GM23338 (cell line): ENCODE data around the gene PDLIM5.

Experiments used
- CREB1 ChIP-seq: fragments of 250-450 bp; sonication (Bioruptor Pico); IDR thresholded peaks from 2 replicates; pipeline ENCODE4 v1.5.0; 2020; ENCODE audit warnings: low read depth, mild to moderate bottlenecking, moderate library complexity
- EZH2 ChIP-seq: fragments of 200-600 bp; sonication (generic); IDR thresholded peaks from one replicate; pipeline ENCODE4 v1.8.0; 2017; ENCODE audit warnings: antibody characterized with exemption, mild to moderate bottlenecking, low read depth; ENCODE audit not compliant: unreplicated experiment
- EZH2phosphoT487 ChIP-seq: fragments of 200-600 bp; sonication (generic); IDR thresholded peaks from one replicate; pipeline ENCODE4 v1.8.1; 2018; ENCODE audit warnings: antibody characterized with exemption; ENCODE audit not compliant: unreplicated experiment
- POLR2AphosphoS5 ChIP-seq: IDR thresholded peaks from 2 replicates; pipeline ENCODE4 v1.6.1; 2016; ENCODE audit warnings: antibody characterized with exemption, low read depth
- REST ChIP-seq: IDR thresholded peaks from one replicate; pipeline ENCODE4 v1.6.1; 2018; ENCODE audit warnings: antibody characterized with exemption; ENCODE audit not compliant: unreplicated experiment
- ZNF114 ChIP-seq: fragments of 250-450 bp; sonication (Bioruptor Pico); IDR thresholded peaks from 2 replicates; pipeline ENCODE4 v1.5.0; 2020; ENCODE audit warnings: mild to moderate bottlenecking, moderate library complexity
- TF ChIP-seq, protein P1 (sequence below), 2 experiments: fragments of 200-600 bp in 1 of 2; sonication (generic) in 1 of 2; conservative IDR thresholded peaks; 2 replicates each; pipeline versions ENCODE4 v1.5.1 to v1.6.1; 2016 to 2017; ENCODE audit warnings: antibody characterized with exemption in 2 of 2, low read depth in 2 of 2, mild to moderate bottlenecking in 2 of 2, moderate library complexity in 1 of 2
- TF ChIP-seq, protein P2 (sequence below): IDR thresholded peaks from 2 replicates; pipeline ENCODE4 v1.6.1; 2016; ENCODE audit warnings: antibody characterized with exemption

- TF ChIP-seq, protein P1, sequence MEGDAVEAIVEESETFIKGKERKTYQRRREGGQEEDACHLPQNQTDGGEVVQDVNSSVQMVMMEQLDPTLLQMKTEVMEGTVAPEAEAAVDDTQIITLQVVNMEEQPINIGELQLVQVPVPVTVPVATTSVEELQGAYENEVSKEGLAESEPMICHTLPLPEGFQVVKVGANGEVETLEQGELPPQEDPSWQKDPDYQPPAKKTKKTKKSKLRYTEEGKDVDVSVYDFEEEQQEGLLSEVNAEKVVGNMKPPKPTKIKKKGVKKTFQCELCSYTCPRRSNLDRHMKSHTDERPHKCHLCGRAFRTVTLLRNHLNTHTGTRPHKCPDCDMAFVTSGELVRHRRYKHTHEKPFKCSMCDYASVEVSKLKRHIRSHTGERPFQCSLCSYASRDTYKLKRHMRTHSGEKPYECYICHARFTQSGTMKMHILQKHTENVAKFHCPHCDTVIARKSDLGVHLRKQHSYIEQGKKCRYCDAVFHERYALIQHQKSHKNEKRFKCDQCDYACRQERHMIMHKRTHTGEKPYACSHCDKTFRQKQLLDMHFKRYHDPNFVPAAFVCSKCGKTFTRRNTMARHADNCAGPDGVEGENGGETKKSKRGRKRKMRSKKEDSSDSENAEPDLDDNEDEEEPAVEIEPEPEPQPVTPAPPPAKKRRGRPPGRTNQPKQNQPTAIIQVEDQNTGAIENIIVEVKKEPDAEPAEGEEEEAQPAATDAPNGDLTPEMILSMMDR (conservative IDR thresholded peaks at IDR 0.05; ENCODE audit: low read depth in 2 of 2) = no peak
- TF ChIP-seq EZH2phosphoT487 = no peak
- TF ChIP-seq REST = no peak
- no peak for TF ChIP-seq EZH2
- TF ChIP-seq POLR2AphosphoS5 = no peak
- TF ChIP-seq ZNF114 = no peak
- TF ChIP-seq CREB1 (CRISPR knock-in tag) = no peak
- TF ChIP-seq, protein P2, sequence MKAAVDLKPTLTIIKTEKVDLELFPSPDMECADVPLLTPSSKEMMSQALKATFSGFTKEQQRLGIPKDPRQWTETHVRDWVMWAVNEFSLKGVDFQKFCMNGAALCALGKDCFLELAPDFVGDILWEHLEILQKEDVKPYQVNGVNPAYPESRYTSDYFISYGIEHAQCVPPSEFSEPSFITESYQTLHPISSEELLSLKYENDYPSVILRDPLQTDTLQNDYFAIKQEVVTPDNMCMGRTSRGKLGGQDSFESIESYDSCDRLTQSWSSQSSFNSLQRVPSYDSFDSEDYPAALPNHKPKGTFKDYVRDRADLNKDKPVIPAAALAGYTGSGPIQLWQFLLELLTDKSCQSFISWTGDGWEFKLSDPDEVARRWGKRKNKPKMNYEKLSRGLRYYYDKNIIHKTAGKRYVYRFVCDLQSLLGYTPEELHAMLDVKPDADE = no peak
These were observed 138.8 kb downstream of the PDLIM5 start for GRCh38 chr4:94590493-94590892.
